ENCODE measurements around the gene RPL14. TPM values are rescaled to one million over a fixed set of nuclear protein-coding genes. Genes with fewer than 3 reads are reported as not detected.

RPL14 gene
- total RNA-seq, result 216 and 362 TPM in 2 replicates

GRCh38 chr3:40456940-40457823 is at the start of gene RPL14:
Gene RPL14, plus strand, starts transcription at chr3:40457339. Its CDS starts 133 bp downstream, at chr3:40457472.

GRCh38 chr3:40476478-40477470 is 19.6 kb downstream of the RPL14 start, which contains the start of gene ZNF619:
Gene ZNF619, plus strand, starts transcription at chr3:40477122. Its CDS starts 858 bp downstream, at chr3:40477980.

GRCh38 chr3:40505599-40506462 is 48.7 kb downstream of the RPL14 start, which contains the start of gene ZNF620:
Gene ZNF620, plus strand, starts transcription at chr3:40506039. Its CDS starts 314 bp downstream, at chr3:40506353.

Small RNA genes lying within 50 kb of the gene (small RNA-seq; reads per million reads assigned to genes)
- not detected for gene RNU5B-2P

Other genes with a start within 250 kb of the RPL14 start
- 15.2 and 22.8 TPM in 2 replicates for gene EIF1B, start 147.6 kb upstream of the RPL14 start, total RNA-seq
- gene ENTPD3, start 70.2 kb upstream of the RPL14 start, total RNA-seq, result not detected in 2 replicates
- gene ZNF619, start 19.8 kb downstream of the RPL14 start, total RNA-seq, result 6.2 and 6.8 TPM in 2 replicates
- gene ZNF620, start 48.7 kb downstream of the RPL14 start, total RNA-seq, result 0.59 and 0.73 TPM in 2 replicates
- 13.6 and 13.9 TPM in 2 replicates for gene ZNF621, start 67.6 kb downstream of the RPL14 start, total RNA-seq

Data from subcutaneous preadipocyte (primary cell).